Kidney epithelial cell (primary cell): ENCODE results near the gene LGALS9. TPM values are rescaled to one million over a fixed set of nuclear protein-coding genes. Genes with fewer than 3 reads are reported as not detected.

Source experiments
- DNase-seq: peaks from one replicate; pipeline ENCODE4 v3.0.0-alpha.2; 2010; ENCODE audit warnings: low read depth
- H3K27me3 ChIP-seq: 2 replicates; pipeline ENCODE4 v1.6.0; 2011; ENCODE audit warnings: low read length; ENCODE audit not compliant: control insufficient read depth, insufficient read depth
- H3K36me3 ChIP-seq: 2 replicates; pipeline ENCODE4 v1.5.1; 2011; ENCODE audit warnings: low read length; ENCODE audit not compliant: control insufficient read depth, insufficient read depth
- H3K4me3 ChIP-seq: 2 replicates; pipeline ENCODE4 v1.5.1; 2011; ENCODE audit warnings: low read depth, mild to moderate bottlenecking, control low read depth, low read length
- total RNA-seq: library from RNA; depleted of rRNA; stranded (reverse); fragments of >200 nt; gene quantifications from 2 replicates; pipeline ENCODE4 v1.2.3, GENCODE V29; 2015
- TF ChIP-seq, protein P1 (sequence below): IDR thresholded peaks from 2 replicates; pipeline ENCODE4 v1.5.1; 2011; ENCODE audit warnings: mild to moderate bottlenecking, moderate library complexity, low read length, control low read depth, inconsistent platforms; ENCODE audit not compliant: insufficient read depth, poor library complexity, severe bottlenecking

LGALS9 gene
- total RNA-seq, 1 donor from 2014 or later: 3.4 TPM

DNA sequence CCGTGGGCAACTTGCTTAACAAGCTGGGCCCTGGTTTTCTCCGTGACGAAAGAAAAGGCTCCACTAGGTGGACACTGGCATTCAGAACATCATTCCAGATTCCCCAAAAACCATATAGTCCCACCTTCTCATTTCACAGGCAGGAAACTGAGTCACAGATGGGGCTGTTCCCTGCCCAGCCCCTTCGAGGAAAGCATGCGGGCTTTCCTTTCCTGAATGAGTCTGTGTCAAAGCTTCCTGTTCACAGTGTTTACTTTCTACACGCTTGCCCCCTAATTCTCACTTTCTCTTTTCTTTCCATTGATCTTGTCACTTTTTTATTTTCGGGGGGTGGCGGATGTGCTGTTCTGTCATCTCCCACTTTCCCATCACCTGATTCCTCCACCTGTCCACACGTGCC lies 10.3 kb upstream of the LGALS9 start:
- DNase-seq: no peak
- Histone ChIP-seq H3K27me3 (no peaks in the 10 kb centered on the region), H3K36me3 (peaks cover 3% of the 10 kb centered on the region), H3K4me3 (no peak overlapping the region)
- TF ChIP-seq, protein P1, sequence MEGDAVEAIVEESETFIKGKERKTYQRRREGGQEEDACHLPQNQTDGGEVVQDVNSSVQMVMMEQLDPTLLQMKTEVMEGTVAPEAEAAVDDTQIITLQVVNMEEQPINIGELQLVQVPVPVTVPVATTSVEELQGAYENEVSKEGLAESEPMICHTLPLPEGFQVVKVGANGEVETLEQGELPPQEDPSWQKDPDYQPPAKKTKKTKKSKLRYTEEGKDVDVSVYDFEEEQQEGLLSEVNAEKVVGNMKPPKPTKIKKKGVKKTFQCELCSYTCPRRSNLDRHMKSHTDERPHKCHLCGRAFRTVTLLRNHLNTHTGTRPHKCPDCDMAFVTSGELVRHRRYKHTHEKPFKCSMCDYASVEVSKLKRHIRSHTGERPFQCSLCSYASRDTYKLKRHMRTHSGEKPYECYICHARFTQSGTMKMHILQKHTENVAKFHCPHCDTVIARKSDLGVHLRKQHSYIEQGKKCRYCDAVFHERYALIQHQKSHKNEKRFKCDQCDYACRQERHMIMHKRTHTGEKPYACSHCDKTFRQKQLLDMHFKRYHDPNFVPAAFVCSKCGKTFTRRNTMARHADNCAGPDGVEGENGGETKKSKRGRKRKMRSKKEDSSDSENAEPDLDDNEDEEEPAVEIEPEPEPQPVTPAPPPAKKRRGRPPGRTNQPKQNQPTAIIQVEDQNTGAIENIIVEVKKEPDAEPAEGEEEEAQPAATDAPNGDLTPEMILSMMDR: no peak

DNA sequence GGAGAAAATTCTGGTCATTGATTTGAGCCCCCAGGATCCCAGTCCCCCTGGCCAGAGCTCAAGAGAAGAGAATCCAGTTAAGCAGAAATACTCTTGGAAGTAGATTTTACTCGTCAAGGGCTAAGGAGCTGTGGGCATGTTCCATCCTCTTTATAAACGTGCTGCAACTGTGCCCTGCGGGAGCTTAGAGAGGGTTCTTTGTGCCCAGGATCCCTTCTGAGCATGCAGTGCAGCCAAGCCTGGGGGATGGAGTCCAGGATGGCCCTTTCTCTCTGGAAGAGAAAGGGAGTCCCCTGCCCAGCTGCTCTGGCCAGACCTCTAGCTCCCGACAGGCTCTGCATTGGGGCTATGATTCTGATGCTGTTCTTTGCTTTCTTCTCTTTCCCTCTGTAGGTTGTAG lies 9.5 kb upstream of the LGALS9 start:
- Histone ChIP-seq H3K27me3 (no peaks in the 10 kb centered on the region), H3K36me3 (peaks cover 3% of the 10 kb centered on the region), H3K4me3 (no peak overlapping the region)
- no peak for DNase-seq
- TF ChIP-seq, protein P1: no peak

DNA sequence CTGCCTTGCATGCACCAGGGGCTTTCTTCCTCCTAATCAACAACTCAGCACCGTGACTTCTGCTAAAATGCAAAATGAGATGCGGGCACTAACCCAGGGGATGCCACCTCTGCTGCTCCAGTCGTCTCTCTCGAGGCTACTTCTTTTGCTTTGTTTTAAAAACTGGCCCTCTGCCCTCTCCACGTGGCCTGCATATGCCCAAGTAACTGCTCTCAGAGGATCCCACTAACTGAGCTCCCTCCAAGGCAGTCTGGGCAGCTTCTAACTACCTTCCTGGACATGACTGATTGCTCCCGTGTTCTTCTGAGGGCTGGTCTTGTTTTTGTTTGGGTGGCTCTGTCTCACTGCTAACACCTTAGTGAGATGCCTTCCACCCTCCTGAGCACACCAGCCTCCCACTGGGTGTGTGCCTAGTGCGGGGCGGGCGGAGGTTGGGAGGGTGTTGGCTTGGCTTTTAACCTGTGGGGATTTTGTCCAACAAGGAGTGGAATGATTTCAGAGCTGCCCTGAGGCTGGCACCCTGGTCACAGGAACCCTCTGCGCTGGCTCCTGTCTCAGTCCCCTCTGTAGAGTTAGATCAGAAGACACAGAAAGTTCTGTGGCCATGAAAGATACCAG lies 8.9 kb upstream of the LGALS9 start:
- H3K4me3 ChIP-seq: no peak overlapping the region
- H3K36me3 ChIP-seq: peaks cover 3% of the 10 kb centered on the region
- no peaks in the 10 kb centered on the region for H3K27me3 ChIP-seq
- TF ChIP-seq, protein P1: no peak
- DNase-seq: no peak

DNA sequence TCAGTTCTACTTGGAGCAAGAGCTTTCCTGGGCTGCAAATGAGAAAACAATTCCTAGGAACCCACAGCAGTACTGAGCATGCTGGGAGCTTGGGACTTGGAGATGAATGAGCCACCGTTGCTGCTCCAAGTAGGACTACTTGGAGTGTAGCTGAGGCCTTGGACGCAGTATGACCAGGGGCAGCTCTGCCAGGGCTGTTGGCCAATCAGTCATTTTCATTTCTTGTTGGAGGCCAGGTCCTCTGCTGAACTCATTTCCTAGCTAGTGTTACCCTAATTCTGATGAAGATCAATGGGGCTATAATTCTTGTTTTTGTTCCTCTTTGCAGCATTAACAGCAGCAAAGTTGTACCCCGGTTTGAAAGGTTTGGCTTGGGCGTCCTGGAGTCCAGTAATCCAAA lies 8.0 kb upstream of the LGALS9 start:
- DNase-seq: no peak
- peaks cover 3% of the 10 kb centered on the region for H3K36me3 ChIP-seq
- no peaks in the 10 kb centered on the region for H3K27me3 ChIP-seq
- TF ChIP-seq, protein P1: no peak
- H3K4me3 ChIP-seq: no peak overlapping the region

DNA sequence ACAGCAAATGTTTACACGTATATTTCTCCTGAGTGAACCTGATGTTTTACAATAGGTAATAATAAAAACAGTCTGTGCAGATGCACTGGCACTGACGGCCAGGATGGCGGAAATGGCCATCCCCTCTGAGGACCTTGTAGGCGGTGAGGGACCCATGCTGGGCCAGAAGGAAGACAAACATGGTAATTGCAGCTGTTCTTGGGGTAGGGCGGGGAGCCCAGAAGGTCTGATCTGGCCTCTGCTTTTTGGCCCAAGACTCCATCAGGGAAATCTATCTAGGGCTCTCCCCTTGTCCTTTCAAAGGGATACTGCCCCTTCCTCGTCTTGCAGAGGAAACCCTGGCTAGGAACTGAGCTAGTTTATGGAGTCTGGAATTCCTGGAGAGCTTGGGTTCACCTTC lies 7.4 kb upstream of the LGALS9 start:
- Histone ChIP-seq H3K36me3 (peaks cover 1% of the 10 kb centered on the region), H3K27me3 (no peaks in the 10 kb centered on the region), H3K4me3 (no peak overlapping the region)
- DNase-seq: no peak
- TF ChIP-seq, protein P1: no peak

DNA sequence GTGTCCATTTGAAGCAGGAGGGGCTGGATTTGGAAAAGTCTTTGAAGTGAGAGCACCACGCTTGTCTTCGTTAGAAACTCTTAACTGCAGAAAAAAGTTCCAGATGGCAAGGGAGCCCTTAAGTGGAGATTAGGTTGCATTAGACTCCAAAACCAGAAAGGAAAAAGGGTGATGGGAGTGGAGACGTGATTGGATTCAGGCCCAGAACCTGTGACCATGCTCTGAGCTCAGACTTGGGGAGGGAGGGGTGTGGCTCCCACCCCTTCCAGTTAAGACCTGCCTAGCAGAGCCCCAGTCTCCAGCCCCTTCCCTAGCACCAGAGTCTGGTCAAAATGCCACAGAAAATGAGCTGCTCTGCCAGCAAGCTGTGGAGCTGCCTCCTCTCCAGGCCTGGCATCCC lies 6.4 kb upstream of the LGALS9 start:
- peaks cover 1% of the 10 kb centered on the region for H3K36me3 ChIP-seq
- TF ChIP-seq, protein P1: no peak
- DNase-seq: no peak
- H3K4me3 ChIP-seq: no peak overlapping the region
- no peaks in the 10 kb centered on the region for H3K27me3 ChIP-seq
